ENCODE data around the gene BTBD9.

GRCh38 chr6:38149531-38149930, 490.2 kb downstream of the BTBD9 start:
- TF ChIP-seq POLR2A (IDR thresholded peaks at IDR 0.05) (no peak), CTCF (IDR thresholded peaks at IDR 0.05) (no peak), POLR2AphosphoS5 (IDR thresholded peaks at IDR 0.05) (no peak)
